ENCODE data around the gene PTPRM. TPM values are rescaled to one million over a fixed set of nuclear protein-coding genes. Genes with fewer than 3 reads are reported as not detected.

Gene PTPRM
- polyA plus RNA-seq, 12 donors, result 64.3 to 109 (median 90.1) TPM; not detected in 1

GRCh38 chr18:8279781-8280330 lies 712.7 kb downstream of the PTPRM start:
- DNase-seq, result no peak

DNA sequence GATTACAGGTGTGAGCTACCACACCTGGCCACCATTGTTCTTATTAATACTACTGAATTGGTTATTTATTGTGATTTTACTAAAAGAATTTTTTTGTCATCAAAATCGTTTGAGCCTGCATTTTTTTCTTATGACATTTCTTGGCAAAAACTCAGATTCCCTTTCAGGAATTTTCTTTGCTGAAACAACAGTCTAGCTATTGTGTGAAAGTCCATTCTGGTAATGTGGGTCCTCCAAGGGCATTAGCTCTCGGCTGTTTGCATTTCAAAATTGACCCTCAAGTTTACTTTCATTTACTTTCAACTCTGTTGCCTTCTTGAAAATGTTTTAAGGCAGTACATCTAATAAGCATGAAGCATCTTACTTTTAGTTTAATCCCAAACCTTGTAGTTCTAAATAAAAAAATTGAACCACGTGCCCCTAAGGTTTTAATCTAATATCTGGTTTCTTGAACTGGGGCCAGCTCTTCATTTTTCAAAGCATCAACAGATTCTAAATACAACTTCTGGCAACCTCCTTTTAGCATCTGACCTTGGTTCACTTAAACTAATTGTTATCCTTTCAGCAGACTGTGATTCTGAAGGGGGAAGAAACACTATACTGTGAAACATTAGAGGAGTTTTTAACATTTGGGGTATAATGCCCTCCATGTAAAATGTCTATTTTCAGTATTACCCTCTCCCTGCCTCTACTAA lies 716.9 kb downstream of the PTPRM start:
- no peak for DNase-seq

GRCh38 chr18:8286303-8286702 lies 719.2 kb downstream of the PTPRM start:
- DNase-seq, result no peak

DNA sequence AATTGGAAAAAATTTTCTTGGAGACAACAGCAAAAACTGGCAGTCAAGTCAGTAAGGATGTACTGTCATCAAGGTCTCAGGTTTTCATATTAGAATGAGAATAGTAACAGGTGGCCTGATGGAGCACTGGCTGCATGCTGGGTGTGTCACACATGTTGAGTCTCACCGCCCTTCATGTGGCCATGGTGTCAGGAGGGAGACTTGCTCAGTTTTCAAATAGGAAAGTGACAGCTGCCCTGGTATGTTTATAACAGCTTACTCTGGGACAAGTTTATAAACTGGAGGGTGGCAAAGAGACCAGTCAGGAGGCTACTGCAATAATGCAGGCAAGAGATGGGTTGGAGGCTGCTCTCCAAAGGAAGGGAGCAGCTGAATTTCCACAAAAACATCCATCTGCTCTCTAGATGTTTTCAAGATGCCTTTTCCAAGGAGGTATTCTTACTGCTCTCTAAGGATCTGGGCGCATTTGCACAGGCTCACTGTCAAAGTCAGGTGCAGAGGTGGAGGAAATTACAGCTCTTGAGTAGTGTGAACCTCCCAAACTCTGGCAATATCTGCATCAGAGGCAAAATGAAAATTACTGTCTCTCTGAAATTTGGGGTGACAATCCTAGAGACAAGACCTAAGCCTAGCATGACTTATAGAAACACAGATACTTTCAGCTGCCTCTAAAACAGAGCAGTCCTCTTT lies 720.2 kb downstream of the PTPRM start:
- DNase-seq, result no peak

- no peak for DNase-seq
These were observed 721.5 kb downstream of the PTPRM start for GRCh38 chr18:8288472-8289195.

GRCh38 chr18:8290435-8290834 lies 723.3 kb downstream of the PTPRM start:
- no peak for DNase-seq

DNA sequence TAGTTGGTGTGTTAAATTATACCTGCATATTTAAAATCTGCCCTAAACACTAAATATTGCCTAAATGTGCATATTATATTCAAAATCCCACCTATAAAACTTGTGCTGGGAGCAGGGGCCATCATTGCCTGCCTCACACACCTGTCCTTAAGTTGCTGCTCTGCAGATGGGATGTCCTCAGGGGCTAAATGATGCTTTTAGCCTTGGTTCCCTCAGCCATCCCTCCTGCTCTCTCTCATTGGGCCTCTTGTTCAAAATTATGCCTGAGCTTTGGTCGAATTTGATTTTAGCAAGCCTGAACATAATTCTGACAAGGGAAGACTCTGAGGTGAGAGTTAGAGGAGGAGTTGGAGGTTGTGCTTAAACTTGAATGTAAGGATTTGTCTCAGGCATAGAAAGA lies 723.8 kb downstream of the PTPRM start:
- no peak for DNase-seq

- no peak for DNase-seq
These were observed 726.1 kb downstream of the PTPRM start for GRCh38 chr18:8293184-8293583.

- no peak for DNase-seq
These were observed 729.9 kb downstream of the PTPRM start for GRCh38 chr18:8296886-8297616.

DNA sequence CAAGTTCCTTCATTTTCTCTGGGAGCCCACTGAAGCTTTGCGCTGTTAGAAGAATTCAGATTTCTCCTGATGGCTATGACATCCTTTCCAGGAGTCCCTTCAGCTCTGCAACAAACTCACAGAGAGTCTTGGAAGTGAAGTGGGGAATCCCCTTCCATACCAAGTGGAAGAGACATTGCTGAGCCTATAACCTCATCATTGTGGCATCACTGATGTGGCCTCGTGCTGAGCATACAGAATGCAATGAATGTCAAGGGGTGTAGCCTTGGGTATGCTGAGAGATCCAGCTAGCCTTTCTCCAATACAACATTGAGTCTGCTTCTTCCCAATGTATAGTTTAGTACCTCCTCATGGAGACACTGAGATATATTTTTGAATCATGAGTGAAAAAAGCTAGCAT lies 731.1 kb downstream of the PTPRM start:
- DNase-seq, result no peak

- no peak for DNase-seq
These were observed 732.2 kb downstream of the PTPRM start for GRCh38 chr18:8299054-8299980.

GRCh38 chr18:8300751-8301410 lies 733.8 kb downstream of the PTPRM start:
- DNase-seq, result no peak

- DNase-seq, result no peak
These were observed 734.5 kb downstream of the PTPRM start for GRCh38 chr18:8301427-8302172.

DNA sequence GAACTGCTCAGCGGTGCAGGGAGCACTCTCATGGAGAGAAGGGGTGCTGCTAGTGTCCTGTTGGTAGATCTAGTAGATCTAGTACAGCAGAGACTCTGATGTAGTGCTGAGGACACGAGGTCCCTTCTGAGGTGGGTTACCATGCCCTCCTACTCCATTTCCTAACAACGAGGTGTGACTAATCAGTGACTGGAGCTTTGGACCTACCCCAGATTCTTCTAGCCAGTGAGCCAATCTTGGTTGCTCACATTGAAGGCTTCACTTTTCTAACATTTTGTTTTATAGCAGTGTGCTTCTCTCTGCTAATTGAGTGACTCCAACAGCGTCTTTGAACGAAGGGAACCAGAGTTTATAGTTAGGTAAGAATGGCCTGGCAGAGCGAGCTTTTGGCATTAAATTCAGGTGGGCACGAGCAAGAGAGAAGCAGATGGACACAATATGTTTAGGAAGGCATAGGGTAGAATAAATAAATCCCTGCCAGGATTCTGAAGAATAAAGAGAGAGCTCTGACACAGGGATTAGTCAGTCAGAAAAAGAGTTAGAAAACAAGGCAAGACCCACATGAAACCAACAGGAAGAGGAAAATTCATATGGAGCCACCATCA lies 736.1 kb downstream of the PTPRM start:
- no peak for DNase-seq

DNA sequence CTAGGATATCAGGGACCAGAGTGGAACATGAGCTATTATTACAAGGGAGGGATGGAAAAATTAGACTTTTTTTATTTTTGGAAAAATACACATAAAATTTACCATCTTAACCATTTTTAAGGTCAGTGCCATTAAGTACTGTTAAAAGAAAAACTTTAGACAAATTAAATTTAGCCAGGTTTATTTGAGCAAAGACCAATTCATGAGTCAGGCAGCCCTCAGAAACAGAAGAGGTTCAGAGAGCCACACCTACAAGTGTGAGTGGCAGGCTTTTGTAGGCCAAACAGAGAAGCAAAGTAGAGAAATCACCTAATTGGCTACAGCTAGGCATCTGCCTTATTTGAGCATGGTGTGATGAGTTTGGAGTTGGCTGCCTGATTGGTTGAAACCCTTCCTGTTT lies 740.8 kb downstream of the PTPRM start:
- DNase-seq, result no peak

GRCh38 chr18:8313043-8313442 lies 745.9 kb downstream of the PTPRM start:
- no peak for DNase-seq

DNA sequence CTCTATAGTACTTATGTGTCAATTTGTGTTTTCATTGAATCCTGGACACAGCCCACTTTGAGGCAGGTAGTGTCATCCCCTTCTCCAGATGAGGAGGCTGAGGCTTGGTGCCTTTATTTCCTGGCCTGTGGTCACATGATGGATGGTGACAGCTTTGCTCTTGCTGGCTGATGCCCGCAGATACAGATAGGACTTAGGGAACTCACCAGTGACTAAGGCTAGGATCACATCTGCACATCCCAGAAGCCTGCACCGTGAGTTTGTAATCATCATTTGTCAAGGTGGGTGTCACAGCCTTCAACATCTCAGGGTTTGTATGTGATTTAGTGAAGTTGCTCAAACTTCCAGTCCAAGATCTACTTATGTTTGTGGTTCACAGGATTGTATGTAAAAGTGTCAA lies 747.0 kb downstream of the PTPRM start:
- DNase-seq, result no peak

DNA sequence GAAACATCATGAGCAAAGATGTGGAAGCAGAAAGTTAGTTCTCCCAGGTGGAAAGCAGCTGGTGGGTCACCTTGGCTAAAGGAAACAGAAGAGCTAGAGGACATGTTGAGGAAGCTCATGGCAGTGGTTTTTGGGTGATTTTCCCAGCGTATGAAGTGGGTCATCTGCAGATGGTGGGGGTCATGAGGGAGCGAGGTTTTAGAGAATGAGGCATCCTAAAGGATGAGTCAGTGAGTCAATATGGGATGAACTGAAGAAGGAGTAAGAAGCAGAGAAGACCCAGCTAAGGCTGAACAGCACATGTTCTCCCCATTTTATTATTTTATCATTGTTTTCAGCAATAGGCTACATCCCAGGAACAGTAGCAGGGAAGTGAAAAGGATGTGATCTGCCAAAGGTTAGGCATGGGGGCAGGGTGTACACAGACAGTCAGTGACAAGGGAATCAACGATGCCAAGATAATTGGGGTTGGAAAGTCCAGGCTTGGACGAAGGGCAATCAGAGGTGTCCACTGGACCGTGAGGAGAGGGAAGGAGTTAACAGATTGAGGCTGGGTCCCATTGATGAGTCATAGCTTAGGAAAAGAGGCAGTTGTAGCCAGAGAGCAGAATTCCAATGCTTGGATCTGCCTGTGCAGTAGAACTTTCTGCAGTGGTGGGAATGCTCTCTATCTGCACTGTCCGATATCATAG lies 752.8 kb downstream of the PTPRM start:
- no peak for DNase-seq

Data from muscle of arm (tissue), 12 donors.